HEK293 (cell line): Measurements from ENCODE around the gene PREX1.

Experiments used
- CTCF ChIA-PET: fragments of 350-600 bp; formaldehyde crosslinking; extraction: SDS; loops from one replicate; lab custom pipeline; 2021; ENCODE audit warnings: antibody characterized with exemption; lab: Yijun Ruan, JAX
- POLR2A ChIA-PET: fragments of 300-600 bp; formaldehyde crosslinking; extraction: SDS; loops from one replicate; lab custom pipeline; 2020; ENCODE audit warnings: antibody characterized with exemption, inconsistent platforms; lab: Yijun Ruan, JAX
- H3K27ac ChIP-seq: fragments of 200-500 bp; sonication (Bioruptor generic); 2 replicates; pipeline ENCODE4 v1.5.1; 2014; ENCODE audit warnings: low read depth, low read length, control low read depth, inconsistent platforms; ENCODE audit errors: extremely low read depth
- H3K36me3 ChIP-seq, 2 experiments: fragments of 200-500 bp in 1 of 2; sonication (Bioruptor generic) in 1 of 2; 1 replicate in 1 of 2; 2 replicates in 1 of 2; pipeline ENCODE4 v1.5.1; 2014 to 2017; ENCODE audit warnings: inconsistent platforms in 2 of 2, low read length in 2 of 2; ENCODE audit not compliant: control insufficient read depth in 2 of 2, insufficient read depth in 1 of 2
- H3K4me1 ChIP-seq: fragments of 200-500 bp; sonication (Bioruptor generic); 2 replicates; pipeline ENCODE4 v1.5.1; 2014; ENCODE audit warnings: mild to moderate bottlenecking, low read length, inconsistent platforms; ENCODE audit not compliant: control insufficient read depth, insufficient read depth
- H3K4me3 ChIP-seq: 2 replicates; pipeline ENCODE4 v1.5.1; 2011; ENCODE audit warnings: low read depth, mild to moderate bottlenecking, control low read depth, low read length, moderate library complexity
- H3K9me3 ChIP-seq: fragments of 200-500 bp; sonication (Bioruptor generic); 2 replicates; pipeline ENCODE4 v1.5.1; 2014; ENCODE audit warnings: low read depth, low read length, inconsistent platforms; ENCODE audit not compliant: control insufficient read depth, insufficient read depth
- FEZF1 ChIP-seq: fragments of 450-650 bp; formaldehyde crosslinking; IDR thresholded peaks from 2 replicates; pipeline ENCODE4 v1.5.1; 2016; ENCODE audit warnings: missing biosample characterization, missing genetic modification characterization
- KLF1 ChIP-seq: fragments of 450-650 bp; formaldehyde crosslinking; IDR thresholded peaks from 2 replicates; pipeline ENCODE4 v1.5.1; 2016; ENCODE audit warnings: missing biosample characterization, missing genetic modification characterization
- OSR2 ChIP-seq: fragments of 450-650 bp; formaldehyde crosslinking; IDR thresholded peaks from 2 replicates; pipeline ENCODE4 v1.5.1; 2016; ENCODE audit warnings: missing biosample characterization, missing genetic modification characterization
- YY1 ChIP-seq: fragments of 450-650 bp; formaldehyde crosslinking; IDR thresholded peaks from 2 replicates; pipeline ENCODE4 v1.5.1; 2018; ENCODE audit warnings: missing biosample characterization, missing genetic modification characterization
- ZBTB11 ChIP-seq: fragments of 450-650 bp; formaldehyde crosslinking; conservative IDR thresholded peaks from 2 replicates; pipeline ENCODE4 v1.5.1; 2016; ENCODE audit warnings: low read depth, missing biosample characterization, missing genetic modification characterization
- ZBTB8A ChIP-seq: fragments of 450-650 bp; formaldehyde crosslinking; IDR thresholded peaks from 2 replicates; pipeline ENCODE4 v1.5.1; 2016; ENCODE audit warnings: missing biosample characterization, missing genetic modification characterization
- ZNF138 ChIP-seq: fragments of 450-650 bp; formaldehyde crosslinking; IDR thresholded peaks from 2 replicates; pipeline ENCODE4 v1.5.1; 2016; ENCODE audit warnings: missing biosample characterization, missing genetic modification characterization, borderline replicate concordance
- ZNF280D ChIP-seq: fragments of 450-650 bp; formaldehyde crosslinking; IDR thresholded peaks from 2 replicates; pipeline ENCODE4 v1.5.1; 2016; ENCODE audit warnings: missing biosample characterization, missing genetic modification characterization
- ZNF366 ChIP-seq: fragments of 450-650 bp; formaldehyde crosslinking; conservative IDR thresholded peaks from 2 replicates; pipeline ENCODE4 v1.5.1; 2016; ENCODE audit warnings: missing biosample characterization, missing genetic modification characterization
- ZNF623 ChIP-seq: fragments of 450-650 bp; formaldehyde crosslinking; IDR thresholded peaks from 2 replicates; pipeline ENCODE4 v1.5.1; 2016; ENCODE audit warnings: missing biosample characterization, missing genetic modification characterization
- ZNF837 ChIP-seq: fragments of 450-650 bp; formaldehyde crosslinking; IDR thresholded peaks from 2 replicates; pipeline ENCODE4 v1.5.1; 2016; ENCODE audit warnings: missing biosample characterization, missing genetic modification characterization

The PREX1 gene

GRCh38 chr20:48585061-48585870, 242.5 kb downstream of the PREX1 start:
- Histone ChIP-seq H3K9me3 (no peaks in the 10 kb centered on the region), H3K4me3 (no peak overlapping the region)
- ChIA-PET POLR2A (no interaction called here), CTCF (interaction anchor here (1.0 kb wide), 1 partner anchor 35 kb away, joined by 4 read pairs; no protein-coding TSS in a partner anchor)
- TF ChIP-seq FEZF1 (tag by site-specific recombination) (0 out of 2 replicates have a peak, but pooled peaks have one; percentile 38), ZBTB11 (tag by site-specific recombination) (no peak)
- TF ChIP-seq, all 188 proteins: peak for 1
- Histone ChIP-seq H3K27ac (no peak overlapping the region), H3K4me1 (no peaks in the 10 kb centered on the region), H3K36me3 (no peaks in the 10 kb centered on the region)

GRCh38 chr20:48584391-48585060, 243.3 kb downstream of the PREX1 start:
- POLR2A ChIA-PET, result no interaction called here
- no peaks in the 10 kb centered on the region for H3K36me3 ChIP-seq
- H3K27ac ChIP-seq, result no peak overlapping the region
- TF ChIP-seq ZNF837 (tag by site-specific recombination), result no peak
- peak; percentile 92 for TF ChIP-seq ZNF366 (tag by site-specific recombination)
- H3K4me3 ChIP-seq, result no peak overlapping the region
- no peaks in the 10 kb centered on the region for H3K4me1 ChIP-seq
- H3K9me3 ChIP-seq, result no peaks in the 10 kb centered on the region
- CTCF ChIA-PET, result no interaction called here

GRCh38 chr20:48583801-48584200, 244.0 kb downstream of the PREX1 start:
- Histone ChIP-seq H3K27ac (no peak overlapping the region), H3K4me3 (no peak overlapping the region), H3K9me3 (no peaks in the 10 kb centered on the region), H3K36me3 (no peaks in the 10 kb centered on the region), H3K4me1 (no peaks in the 10 kb centered on the region)
- TF ChIP-seq YY1 (tag by site-specific recombination) (no peak), KLF1 (tag by site-specific recombination) (no peak), ZNF280D (no peak), ZNF623 (tag by site-specific recombination) (peak; percentile 76), OSR2 (tag by site-specific recombination) (no peak)
- CTCF ChIA-PET, result no interaction called here
- POLR2A ChIA-PET, result no interaction called here

- no peak for TF ChIP-seq ZNF138
- TF ChIP-seq ZNF623 (tag by site-specific recombination), result peak; percentile 42; the same call in 1 of the 2 replicates
- no peak for TF ChIP-seq ZBTB8A
- CTCF ChIA-PET, result interaction anchor here (1.1 kb wide), 1 partner anchor 37 kb away, joined by 3 read pairs; no protein-coding TSS in a partner anchor
- H3K27ac ChIP-seq, result no peak overlapping the region
- no peaks in the 10 kb centered on the region for H3K9me3 ChIP-seq
- H3K4me3 ChIP-seq, result no peak overlapping the region
- POLR2A ChIA-PET, result no interaction called here
- no peaks in the 10 kb centered on the region for H3K36me3 ChIP-seq
- H3K4me1 ChIP-seq, result no peaks in the 10 kb centered on the region
Observed at GRCh38 chr20:48583171-48583570, 244.6 kb downstream of the PREX1 start.
